Breast epithelium (tissue), 3 donors: ENCODE results near the gene ST6GALNAC4.

Experiments used
- CTCF ChIP-seq, 3 donors: fragments of 450-650 bp; IDR thresholded peaks; one replicate each; pipeline ENCODE4 v1.5.1; 2016 to 2017; ENCODE audit warnings: antibody characterized with exemption in 3 of 3, mild to moderate bottlenecking in 3 of 3, moderate library complexity in 3 of 3
- POLR2A ChIP-seq: fragments of 450-650 bp; IDR thresholded peaks from one replicate; pipeline ENCODE4 v1.6.1; 2016; ENCODE audit warnings: antibody characterized with exemption, mild to moderate bottlenecking, moderate library complexity
- POLR2AphosphoS5 ChIP-seq, 3 donors: sonication (generic); formaldehyde crosslinking; IDR thresholded peaks; one replicate each; pipeline ENCODE4 v1.6.1; 2017; ENCODE audit warnings: antibody characterized with exemption in 3 of 3

DNA sequence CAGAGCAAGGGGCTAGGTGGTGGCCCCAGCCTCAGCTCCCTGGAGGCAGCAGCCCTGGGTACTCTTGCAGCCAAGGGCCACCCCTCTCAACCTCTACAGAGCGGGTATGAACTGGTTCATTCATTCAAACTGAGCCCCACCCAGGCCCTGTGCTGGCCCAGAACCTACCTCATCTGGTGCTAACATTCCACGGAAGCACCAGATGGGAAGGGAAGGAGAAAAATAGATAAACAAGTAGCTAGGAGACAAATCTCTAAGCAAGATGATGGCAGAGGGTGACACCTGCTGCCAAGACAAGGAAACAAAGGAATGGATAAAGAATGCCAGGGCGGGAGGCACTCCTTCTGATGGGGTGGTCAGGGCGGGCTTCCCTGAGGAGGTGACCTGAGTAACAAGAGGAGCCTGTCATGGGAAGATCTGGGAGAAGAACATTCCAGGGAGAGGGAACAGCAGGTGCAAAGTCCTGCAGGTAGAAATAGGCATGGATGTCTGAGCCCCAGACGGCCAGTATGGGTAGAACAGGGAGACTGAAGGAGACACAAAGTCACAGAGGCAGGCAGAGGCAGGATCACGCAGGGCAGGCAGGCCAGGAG lies 6.1 kb downstream of the ST6GALNAC4 start:
- no peak for TF ChIP-seq POLR2A
- TF ChIP-seq CTCF (IDR thresholded peaks at IDR 0.05) = no peak
- TF ChIP-seq POLR2AphosphoS5 (IDR thresholded peaks at IDR 0.05) = no peak
